GM19397 (cell line): ENCODE results near the gene RUBCN.
A peak's percentile ranks its signal among the peaks of the same experiment; 100 is the strongest.
"Not testable (repeated sequence)": the region's sequence is repeated elsewhere in the genome, so short reads cannot be mapped to it uniquely, and the experiment has no call there.

Source experiments
- ATAC-seq: cut with Tn5 transposase; IDR thresholded peaks from one replicate; pipeline ENCODE4 v1.9.1; 2021; ENCODE audit warnings: mild to moderate bottlenecking, moderate library complexity; ENCODE audit not compliant: unreplicated experiment

The RUBCN gene

GRCh38 chr3:197687570-197687969 lies 49.1 kb downstream of the RUBCN start:
- no peak for ATAC-seq

- no peak for ATAC-seq
Measured at GRCh38 chr3:197686899-197687298, 49.8 kb downstream of the RUBCN start.

- no peak for ATAC-seq
Measured at GRCh38 chr3:197685546-197685945, 51.2 kb downstream of the RUBCN start.

DNA sequence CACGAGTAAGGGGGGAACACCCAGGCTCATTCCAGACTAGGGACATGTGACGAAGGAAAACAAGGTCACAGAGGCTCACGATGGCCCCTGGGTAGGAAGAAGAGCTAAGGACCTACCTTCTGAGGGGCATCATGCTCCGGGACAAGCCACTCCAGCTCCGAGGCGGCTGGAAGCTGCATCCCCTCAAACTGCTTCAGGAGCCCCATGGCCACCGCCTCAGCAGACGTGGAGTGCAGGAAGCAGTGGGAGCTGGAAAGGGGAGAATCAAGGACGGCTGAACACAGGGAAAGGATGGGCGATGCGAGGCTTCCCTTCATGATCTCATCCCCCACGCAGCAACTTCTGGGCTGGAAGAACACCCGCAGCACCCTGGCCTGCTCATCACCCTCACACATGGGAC lies 53.5 kb downstream of the RUBCN start:
- ATAC-seq, result no peak

- no peak for ATAC-seq
Measured at GRCh38 chr3:197682713-197683112, 54.0 kb downstream of the RUBCN start.

GRCh38 chr3:197680955-197681521 lies 55.7 kb downstream of the RUBCN start:
- no peak for ATAC-seq

- no peak for ATAC-seq
Measured at GRCh38 chr3:197675951-197676350, 60.8 kb downstream of the RUBCN start.

GRCh38 chr3:197675563-197675860 lies 61.2 kb downstream of the RUBCN start:
- no peak for ATAC-seq

DNA sequence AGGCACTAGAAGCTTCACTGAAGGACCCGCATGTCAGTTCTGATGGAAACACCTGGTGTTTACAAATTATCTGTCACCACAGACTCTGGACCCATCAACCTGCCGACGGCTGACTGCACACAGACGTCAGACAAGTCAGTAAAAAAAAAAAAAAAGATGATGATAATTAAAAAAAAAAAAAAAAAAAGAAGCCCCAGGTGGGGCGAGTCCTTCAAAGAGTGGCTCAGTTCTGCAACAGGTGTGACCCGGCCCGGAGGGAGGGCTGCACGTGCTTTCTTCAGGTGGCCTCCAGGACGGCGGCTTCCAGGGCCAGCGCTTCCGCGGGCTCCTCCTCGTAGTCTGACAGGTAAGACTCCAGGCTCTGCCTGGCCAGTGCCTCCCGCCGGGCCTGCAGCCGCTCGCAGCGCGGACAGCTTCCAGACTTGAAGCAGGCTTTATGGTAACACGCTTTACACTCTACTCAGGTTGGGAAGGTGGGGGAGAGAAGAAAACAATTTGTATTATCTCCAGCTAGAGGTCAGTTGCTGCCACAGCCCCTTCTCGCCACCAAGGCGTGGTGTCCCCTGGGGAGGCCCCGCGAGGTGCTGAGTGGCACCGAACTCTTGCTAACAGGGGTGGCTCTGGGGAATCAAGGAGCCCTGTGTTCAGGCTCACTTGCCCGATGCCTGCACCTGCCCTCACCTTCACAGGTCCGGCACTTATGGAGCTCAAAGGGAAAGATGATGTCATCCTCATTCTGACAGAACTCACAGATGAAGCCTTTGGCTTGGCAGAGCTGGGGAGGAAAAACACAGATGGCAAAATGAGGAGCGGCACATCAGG lies 61.8 kb downstream of the RUBCN start:
- ATAC-seq, result no peak

DNA sequence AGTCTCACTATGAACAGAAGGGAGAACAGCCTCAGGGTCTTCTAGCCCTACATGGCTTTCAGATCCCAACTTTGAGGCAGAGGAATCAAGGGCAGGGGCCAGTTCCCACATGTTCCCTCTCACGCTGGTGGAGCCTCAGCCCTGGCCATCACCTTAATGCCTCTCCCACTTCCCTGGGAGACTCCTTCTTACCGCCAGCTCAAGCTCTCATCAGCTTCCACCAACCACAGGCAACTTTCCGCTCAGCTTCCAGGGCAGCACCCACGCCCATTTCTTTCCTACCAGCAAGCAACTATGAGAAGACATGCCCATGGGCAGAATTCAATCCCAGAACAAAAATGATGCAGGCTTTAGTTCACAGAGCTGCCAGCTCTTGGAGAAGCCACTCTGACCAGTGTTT lies 63.5 kb downstream of the RUBCN start:
- ATAC-seq, result no peak

GRCh38 chr3:197670361-197670760 lies 66.3 kb downstream of the RUBCN start:
- no peak for ATAC-seq

GRCh38 chr3:197667968-197668367 lies 68.7 kb downstream of the RUBCN start:
- no peak for ATAC-seq

GRCh38 chr3:197667293-197667692 lies 69.4 kb downstream of the RUBCN start:
- not testable (repeated sequence) for ATAC-seq

DNA sequence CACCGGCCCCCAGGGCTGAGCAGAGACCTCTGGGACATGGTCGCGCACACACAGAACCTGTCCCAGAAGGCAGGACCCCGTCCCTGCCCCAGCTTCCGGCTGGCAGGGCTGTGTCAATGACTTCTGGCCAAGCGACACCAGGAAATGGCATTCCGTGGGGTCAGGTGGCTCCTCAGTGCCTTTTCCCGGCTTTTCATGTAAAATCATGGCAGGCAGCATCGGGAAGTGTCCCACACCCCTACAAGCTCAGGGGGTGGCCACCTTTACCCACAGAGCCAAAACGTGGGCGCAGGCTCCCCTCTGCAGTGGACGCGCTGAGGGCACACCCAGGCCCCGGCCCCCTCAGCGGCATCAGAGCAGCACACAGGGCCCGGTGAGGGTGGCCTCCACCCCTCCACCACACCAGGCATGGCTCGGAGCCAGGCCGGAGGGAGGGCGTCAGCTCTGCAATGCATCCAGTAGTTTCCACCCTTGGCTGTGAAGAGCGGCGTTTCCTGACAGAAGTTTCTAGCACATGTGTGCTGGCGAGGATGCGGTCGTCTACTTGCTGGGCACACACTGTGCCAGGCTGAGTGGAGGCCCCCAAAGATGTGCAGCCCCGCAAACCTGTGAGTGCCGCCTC lies 70.4 kb downstream of the RUBCN start:
- not testable (repeated sequence) for ATAC-seq

GRCh38 chr3:197665549-197665948 lies 71.2 kb downstream of the RUBCN start:
- not testable (repeated sequence) for ATAC-seq

DNA sequence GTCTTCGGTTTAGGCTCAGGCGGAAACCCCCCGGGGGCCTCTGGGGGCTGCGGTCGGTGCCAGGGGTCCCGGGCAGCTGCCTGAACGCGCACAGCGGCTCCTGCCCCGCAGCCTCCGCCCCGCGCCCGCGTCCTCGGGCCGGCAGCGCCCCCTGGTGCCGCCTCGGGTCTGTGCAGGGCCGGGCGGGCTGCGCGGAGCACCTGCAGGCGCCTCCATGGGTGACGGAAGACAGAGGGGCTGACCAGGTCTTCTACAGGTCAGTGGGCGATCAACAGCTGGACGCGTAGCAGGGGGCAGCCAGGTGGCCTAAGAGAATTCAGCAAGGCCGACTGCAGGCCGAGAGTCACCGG lies 71.6 kb downstream of the RUBCN start:
- peak; percentile 84 for ATAC-seq

GRCh38 chr3:197664414-197665141 lies 72.1 kb downstream of the RUBCN start:
- peak; percentile 63 for ATAC-seq

- ATAC-seq, result not testable (repeated sequence)
Measured at GRCh38 chr3:197663367-197664140, 73.2 kb downstream of the RUBCN start.

DNA sequence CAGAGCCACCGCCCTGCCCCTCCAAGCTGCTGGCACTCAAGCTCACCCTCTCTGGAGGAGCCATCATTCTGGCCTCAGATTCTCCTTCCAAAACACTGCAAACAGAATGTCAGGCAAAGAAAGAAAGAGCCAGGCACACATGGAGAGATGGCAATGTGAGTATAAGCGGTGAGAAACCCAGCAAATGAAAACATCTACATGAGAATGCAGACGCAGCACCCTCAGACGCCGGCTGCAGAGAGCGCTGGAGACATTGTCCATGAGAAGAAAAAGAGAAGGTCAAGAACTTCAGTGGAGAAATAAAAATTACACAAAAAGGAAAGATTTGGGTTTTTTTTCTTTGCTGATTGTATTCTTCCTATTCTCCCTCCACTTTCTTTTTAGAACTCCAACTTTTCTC lies 74.4 kb downstream of the RUBCN start:
- ATAC-seq, result not testable (repeated sequence)

DNA sequence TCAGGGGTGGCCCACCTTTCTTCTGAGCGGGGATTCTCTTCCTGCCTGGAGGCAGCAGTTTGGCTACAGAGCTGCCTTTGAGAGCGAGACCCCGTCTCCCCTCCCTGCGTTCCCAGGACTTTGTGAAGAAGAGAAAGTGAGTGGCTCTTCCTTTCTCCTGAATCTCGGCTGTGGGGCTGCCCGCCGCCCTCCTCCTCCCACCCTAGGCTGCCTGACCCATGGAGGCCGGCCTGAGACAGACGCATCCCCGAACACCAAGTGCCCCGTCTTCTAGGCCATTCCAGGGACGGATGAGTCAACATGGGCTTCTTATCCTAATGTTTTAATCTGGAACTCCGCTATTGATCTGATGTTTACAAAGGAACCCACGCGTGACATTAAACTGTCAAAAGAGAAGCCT lies 74.8 kb downstream of the RUBCN start:
- ATAC-seq, result not testable (repeated sequence)
